IMR-90 (cell line): ENCODE measurements around the gene NUAK1. TPM values are rescaled to one million over a fixed set of nuclear protein-coding genes. Genes with fewer than 3 reads are reported as not detected.
A peak's percentile ranks its signal among the peaks of the same experiment; 100 is the strongest.

Experiments
- ATAC-seq: fragments of 200-7000 bp; cut with Tn5 transposase; 2 replicates; pipeline ENCODE4 v1.9.1; 2020; ENCODE audit warnings: low read depth, mild to moderate bottlenecking, moderate library complexity
- BruUV-seq: library from RNA; stranded (reverse); fragments of 400-500 nt; replicated peaks from 2 replicates; lab custom pipeline; 2021; lab: Mats Ljungman, UMichigan
- CTCF ChIA-PET: fragments of 300-600 bp; formaldehyde crosslinking; extraction: SDS; loops from one replicate; lab custom pipeline; 2021; ENCODE audit warnings: antibody characterized with exemption; lab: Yijun Ruan, JAX
- POLR2A ChIA-PET: fragments of 300-600 bp; sonication (Branson Sonifier 250); formaldehyde crosslinking; loops from one replicate; lab custom pipeline; 2022; ENCODE audit warnings: antibody characterized with exemption; ENCODE audit not compliant: unreplicated experiment; lab: Charles Lee
- DNase-seq: peaks from one replicate; pipeline ENCODE4 v3.0.0; 2013
- H2AFZ ChIP-seq: replicated peaks from 2 replicates; pipeline ENCODE3; 2013; ENCODE audit warnings: low read length, mild to moderate bottlenecking; ENCODE audit not compliant: poor library complexity
- H2AK5ac ChIP-seq: 2 replicates; pipeline ENCODE4 v1.6.1; 2013; ENCODE audit warnings: low read depth, low read length, inconsistent platforms
- H2AK9ac ChIP-seq: replicated peaks from 2 replicates; pipeline ENCODE3; 2013; ENCODE audit warnings: mild to moderate bottlenecking, low read depth, low read length, moderate library complexity; ENCODE audit not compliant: poor library complexity
- H2BK120ac ChIP-seq: 2 replicates; pipeline ENCODE4 v1.6.1; 2013; ENCODE audit warnings: low read depth, low read length, inconsistent platforms
- H2BK15ac ChIP-seq: 3 replicates; pipeline ENCODE4 v1.6.1; 2013; ENCODE audit warnings: low read depth, low read length, inconsistent platforms
- H2BK20ac ChIP-seq: 2 replicates; pipeline ENCODE4 v1.6.1; 2013; ENCODE audit warnings: low read depth, mild to moderate bottlenecking, inconsistent platforms, low read length, moderate library complexity
- H2BK5ac ChIP-seq: 2 replicates; pipeline ENCODE4 v1.6.1; 2013; ENCODE audit warnings: mild to moderate bottlenecking, low read depth, low read length, inconsistent platforms; ENCODE audit not compliant: poor library complexity, severe bottlenecking
- H3K14ac ChIP-seq: replicated peaks from 2 replicates; pipeline ENCODE4 v1.6.1; 2013; ENCODE audit warnings: low read depth, low read length, inconsistent platforms
- H3K18ac ChIP-seq: 2 replicates; pipeline ENCODE4 v1.6.1; 2013; ENCODE audit warnings: low read depth, low read length, control low read depth
- H3K23ac ChIP-seq: 2 replicates; pipeline ENCODE4 v1.6.1; 2013; ENCODE audit warnings: low read depth, low read length, inconsistent platforms
- H3K27ac ChIP-seq: 2 replicates; pipeline ENCODE4 v1.5.1; 2013; ENCODE audit warnings: mild to moderate bottlenecking, control low read depth, low read length; ENCODE audit not compliant: insufficient read depth
- H3K27me3 ChIP-seq: 2 replicates; pipeline ENCODE4 v1.6.1; 2013; ENCODE audit warnings: low read length; ENCODE audit not compliant: control insufficient read depth, insufficient read depth
- H3K36me3 ChIP-seq: 2 replicates; pipeline ENCODE4 v1.6.1; 2013; ENCODE audit warnings: low read length, mixed read lengths; ENCODE audit not compliant: control insufficient read depth, insufficient read depth
- H3K4ac ChIP-seq: 2 replicates; pipeline ENCODE4 v1.6.1; 2013; ENCODE audit warnings: low read depth, low read length, inconsistent platforms
- H3K4me1 ChIP-seq: 2 replicates; pipeline ENCODE4 v1.6.1; 2013; ENCODE audit warnings: low read length, mixed read lengths; ENCODE audit not compliant: control insufficient read depth, insufficient read depth
- H3K4me2 ChIP-seq: 2 replicates; pipeline ENCODE4 v1.6.1; 2013; ENCODE audit warnings: low read depth, mild to moderate bottlenecking, control low read depth, low read length, moderate library complexity
- H3K4me3 ChIP-seq: 2 replicates; pipeline ENCODE4 v1.5.1; 2013; ENCODE audit warnings: low read depth, mild to moderate bottlenecking, control low read depth, low read length, moderate library complexity; ENCODE audit not compliant: insufficient read depth
- H3K56ac ChIP-seq: 2 replicates; pipeline ENCODE4 v1.6.1; 2013; ENCODE audit warnings: low read length, inconsistent platforms; ENCODE audit not compliant: insufficient read depth; ENCODE audit errors: extremely low read depth
- H3K79me1 ChIP-seq, 2 experiments: 2 replicates each; pipeline ENCODE4 v1.6.1; 2013; ENCODE audit warnings: low read length in 2 of 2, inconsistent platforms in 1 of 2, low read depth in 1 of 2
- H3K9ac ChIP-seq: 2 replicates; pipeline ENCODE4 v1.6.1; 2013; ENCODE audit warnings: low read depth, low read length, control low read depth
- H3K9me1 ChIP-seq: 2 replicates; pipeline ENCODE4 v1.6.1; 2013; ENCODE audit warnings: low read length, inconsistent platforms; ENCODE audit not compliant: insufficient read depth
- H3K9me3 ChIP-seq: 2 replicates; pipeline ENCODE4 v1.6.1; 2013; ENCODE audit warnings: low read length; ENCODE audit not compliant: control insufficient read depth, insufficient read depth
- H4K20me1 ChIP-seq: 2 replicates; pipeline ENCODE4 v1.6.1; 2013; ENCODE audit warnings: low read length, inconsistent platforms; ENCODE audit not compliant: insufficient read depth
- H4K5ac ChIP-seq: 2 replicates; pipeline ENCODE4 v1.6.1; 2013; ENCODE audit warnings: mild to moderate bottlenecking, low read depth, low read length, control low read depth
- H4K8ac ChIP-seq, 2 experiments: 2 replicates each; pipeline ENCODE4 v1.6.1; 2013; ENCODE audit warnings: low read depth in 2 of 2, low read length in 2 of 2, control low read depth in 1 of 2, inconsistent platforms in 1 of 2
- H4K91ac ChIP-seq: 2 replicates; pipeline ENCODE4 v1.6.1; 2013; ENCODE audit warnings: low read depth, low read length, inconsistent platforms; ENCODE audit not compliant: insufficient read depth
- RAD21 ChIP-seq: IDR thresholded peaks from 2 replicates; pipeline ENCODE4 v1.6.1; 2012; ENCODE audit warnings: low read length, improper control_type of control experiment
- WGBS, 2 experiments: methylation state at CpG; one replicate each; pipeline versions ENCODE4 v1.1.5 to v1.1.7; 2013; ENCODE audit warnings: missing lambda C conversion rate in 2 of 2; ENCODE audit not compliant: insufficient read length in 1 of 2; ENCODE audit errors: extremely low coverage in 2 of 2; 5-methylcytosine and 5-hydroxymethylcytosine counted together
- dilution Hi-C: fragments of 300-500 bp; cut with HindIII; formaldehyde crosslinking; loops from one replicate; pipeline ENCODE4 v1.14.3; 2018; ENCODE audit warnings: low sequenced_read_pairs; ENCODE audit not compliant: unreplicated experiment
- in situ Hi-C: fragments of 300-500 bp; cut with MboI; formaldehyde crosslinking; loops from 3 replicates; pipeline ENCODE4 v1.14.3; 2019; ENCODE audit warnings: low sequenced_read_pairs, inconsistent platforms, mixed read lengths
- intact Hi-C: fragments of 100-400 bp; cut with micrococcal nuclease; formaldehyde crosslinking; loops from 2 replicates; pipeline ENCODE4 v1.10.0; 2022
- polyA plus RNA-seq, 3 experiments: library from polyadenylated mRNA; depleted of rRNA; stranded (reverse); fragments of >200 nt; gene quantifications; 2 replicates each; pipeline ENCODE4 v1.2.3, GENCODE V29; 2012; ENCODE audit warnings: low replicate concordance in 1 of 3
- total RNA-seq: library from RNA; depleted of rRNA; stranded (reverse); fragments of >200 nt; gene quantifications from 2 replicates; pipeline ENCODE4 v1.2.3, GENCODE V29; 2012

NUAK1 gene
- total and polyA plus RNA-seq, 2 of the 4 experiments (the other 2 are of a cell fraction): 4.8 to 8.8 TPM

- POLR2A ChIA-PET: no interaction called here
- no peak overlapping the region for H3K9ac ChIP-seq
- H3K36me3 ChIP-seq: no peaks in the 10 kb centered on the region; the same call in 1 of the 2 replicates
- dilution Hi-C loops (no loop called here), intact Hi-C loops (loop anchor here (10.0 kb wide), 1 partner anchor 834 kb away; no protein-coding TSS in a partner anchor), in situ Hi-C loops (no loop called here)
- H2AK9ac ChIP-seq: no peak overlapping the region
- H4K20me1 ChIP-seq: peaks cover 5% of the 10 kb centered on the region; the same call in 1 of the 2 replicates
- H3K14ac ChIP-seq: no peak overlapping the region
- no peak overlapping the region for H3K4me2 ChIP-seq
- no peak overlapping the region for H2BK120ac ChIP-seq
- no TSS peak for BruUV-seq
- no peak overlapping the region for H2BK5ac ChIP-seq
- 80% methylated on average over 1 of the region's 4 CpGs; no CpG with 5 or more reads in 1 of the 2 experiments for WGBS, 2 experiments
- H3K27me3 ChIP-seq: no peaks in the 10 kb centered on the region
- CTCF ChIA-PET: no interaction called here
- no peak overlapping the region for H3K23ac ChIP-seq
- H3K27ac ChIP-seq: no peak overlapping the region
- no peak for ATAC-seq
- no peak overlapping the region for H3K4ac ChIP-seq
- no peak overlapping the region for H4K5ac ChIP-seq
- H4K8ac ChIP-seq: no peak overlapping the region
- peaks cover 25% of the 10 kb centered on the region for H3K4me1 ChIP-seq
- DNase-seq: no peak
- H2BK15ac ChIP-seq: no peak overlapping the region
- peaks cover 22% of the 10 kb centered on the region for H3K9me1 ChIP-seq
- H3K9me3 ChIP-seq: no peaks in the 10 kb centered on the region
- H3K79me1 ChIP-seq: peaks cover 10 to 74% of the 10 kb centered on the region in 2 experiments
- H3K56ac ChIP-seq: no peak overlapping the region
- no peak overlapping the region for H3K4me3 ChIP-seq
- H3K18ac ChIP-seq: no peak overlapping the region
- peak overlapping the region; percentile 40; the same call in 1 of the 2 replicates for H2AK5ac ChIP-seq
- H4K91ac ChIP-seq: no peak overlapping the region; the same call in 1 of the 2 replicates
- H2BK20ac ChIP-seq: no peak overlapping the region
- no peak overlapping the region for H2AFZ ChIP-seq
- TF ChIP-seq RAD21: no peak
Observed at GRCh38 chr12:106088246-106088808, 50.4 kb downstream of the NUAK1 start.
